HG03442 (cell line): ENCODE measurements around the gene FEM1A.
A peak's percentile ranks its signal among the peaks of the same experiment; 100 is the strongest.
"Not testable (repeated sequence)": the region's sequence is repeated elsewhere in the genome, so short reads cannot be mapped to it uniquely, and the experiment has no call there.

ENCODE experiments used
- ATAC-seq: cut with Tn5 transposase; IDR thresholded peaks from one replicate; pipeline ENCODE4 v1.9.1; 2021; ENCODE audit warnings: mild to moderate bottlenecking, moderate library complexity; ENCODE audit not compliant: unreplicated experiment

FEM1A gene

DNA sequence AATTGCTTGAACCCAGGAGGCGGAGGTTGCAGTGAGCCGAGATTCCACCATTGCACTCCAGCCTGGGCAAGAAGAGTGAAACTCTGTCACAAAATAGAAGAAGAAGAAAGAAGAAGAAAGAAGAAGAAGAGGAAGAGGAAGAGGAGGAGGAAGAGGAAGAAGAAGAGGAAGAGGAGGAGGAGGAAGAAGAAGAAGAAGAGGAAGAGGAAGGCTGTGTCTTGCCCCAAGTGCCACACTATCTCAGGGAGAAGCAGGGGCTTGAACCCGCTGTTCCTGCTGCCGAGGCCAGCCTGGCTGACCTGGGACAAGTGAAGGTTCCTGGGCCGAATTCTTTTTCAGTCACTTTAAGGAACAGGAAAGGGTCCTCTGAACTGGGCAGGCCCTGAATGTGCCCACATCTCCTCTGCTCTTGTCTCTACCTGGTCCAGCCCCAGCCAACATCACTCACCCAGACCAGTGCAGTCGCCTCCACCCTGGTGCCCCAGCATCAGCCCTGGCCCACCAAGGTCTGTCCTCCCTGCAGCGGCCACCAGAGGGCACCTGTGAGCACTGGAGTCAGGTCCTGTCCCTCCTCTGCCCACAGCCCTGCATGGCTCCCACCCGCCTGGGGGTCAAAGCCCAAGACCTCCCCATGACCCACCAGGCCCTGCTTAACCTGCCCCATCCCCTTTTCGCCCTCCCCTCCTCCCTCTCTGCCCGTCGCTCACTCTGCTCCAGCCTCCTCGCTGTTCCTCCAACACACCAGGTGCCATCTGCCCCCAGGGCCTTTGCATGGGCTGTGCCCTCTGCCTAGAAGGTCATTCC, 20.0 kb downstream of the FEM1A start:
- no peak for ATAC-seq

DNA sequence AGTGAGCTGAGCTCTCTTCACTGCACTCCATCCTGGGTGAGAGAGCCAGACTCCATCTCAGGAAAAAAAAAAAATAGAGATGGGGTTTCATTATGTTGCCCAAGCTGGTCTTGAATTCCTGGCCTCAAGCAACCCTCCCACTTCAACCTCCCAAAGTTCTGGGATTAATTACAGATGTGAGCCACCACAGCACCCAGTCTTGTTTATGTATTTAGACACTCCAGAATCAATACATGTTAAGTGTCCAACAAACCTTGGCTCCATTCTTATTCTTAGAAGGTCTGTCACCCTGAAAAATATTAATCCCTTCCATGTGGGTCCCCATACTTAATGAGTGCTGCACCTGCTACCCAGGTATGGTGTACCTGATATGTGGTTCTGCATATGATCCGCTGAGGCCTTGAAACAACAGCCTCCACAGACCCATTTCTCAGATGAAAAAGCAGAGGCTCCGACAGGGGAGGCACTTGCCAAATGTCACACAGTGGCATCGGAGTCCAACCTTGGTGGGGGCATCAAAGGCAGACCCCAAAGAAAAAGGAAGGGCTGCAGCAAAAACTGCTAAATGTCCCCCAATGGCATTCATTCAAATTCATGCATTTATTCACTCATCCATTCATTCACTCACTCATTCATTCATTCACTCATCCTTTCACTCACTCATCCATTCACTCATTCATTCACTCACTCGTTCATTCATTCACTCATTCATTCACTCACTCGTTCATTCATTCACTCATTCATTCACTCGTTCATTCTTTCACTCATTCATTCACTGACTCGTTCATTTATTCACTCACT, 23.3 kb downstream of the FEM1A start:
- no peak for ATAC-seq

DNA sequence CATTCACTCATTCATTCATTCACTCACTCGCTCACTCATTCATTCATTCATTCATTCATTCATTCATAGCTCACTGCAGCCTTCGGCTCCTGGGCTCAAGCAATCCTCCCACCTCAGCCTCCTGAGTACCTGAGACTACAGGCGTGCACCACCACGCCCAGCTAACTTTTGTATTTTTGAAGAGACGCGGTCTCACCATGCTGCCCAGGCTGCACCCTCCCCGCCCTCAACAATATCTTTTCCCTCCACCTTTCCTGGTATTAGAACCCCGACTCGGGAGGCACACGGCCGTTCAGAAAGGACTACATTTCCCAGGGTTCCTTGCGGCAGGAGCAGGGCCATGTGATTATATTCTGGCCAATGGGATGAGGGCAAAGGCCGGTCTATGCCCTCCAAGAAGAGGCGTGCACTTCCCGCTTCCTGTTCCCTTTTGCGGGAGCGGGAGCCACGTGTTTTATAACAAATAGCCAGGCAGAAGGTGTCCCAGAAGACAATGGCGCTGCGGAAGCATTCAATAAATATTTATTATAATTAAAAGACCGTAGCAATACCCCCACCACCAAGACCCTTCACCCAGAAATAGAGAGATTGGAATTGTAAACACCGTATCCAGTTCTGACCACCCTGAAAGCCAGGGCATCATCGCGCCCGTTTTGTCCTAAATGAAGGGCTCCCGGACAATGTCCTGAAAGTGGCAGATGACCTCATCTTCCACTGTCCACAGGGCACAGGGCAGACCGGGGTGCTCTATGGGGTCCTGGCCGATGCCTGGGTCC, 24.1 kb downstream of the FEM1A start:
- ATAC-seq, result peak; percentile 50

DNA sequence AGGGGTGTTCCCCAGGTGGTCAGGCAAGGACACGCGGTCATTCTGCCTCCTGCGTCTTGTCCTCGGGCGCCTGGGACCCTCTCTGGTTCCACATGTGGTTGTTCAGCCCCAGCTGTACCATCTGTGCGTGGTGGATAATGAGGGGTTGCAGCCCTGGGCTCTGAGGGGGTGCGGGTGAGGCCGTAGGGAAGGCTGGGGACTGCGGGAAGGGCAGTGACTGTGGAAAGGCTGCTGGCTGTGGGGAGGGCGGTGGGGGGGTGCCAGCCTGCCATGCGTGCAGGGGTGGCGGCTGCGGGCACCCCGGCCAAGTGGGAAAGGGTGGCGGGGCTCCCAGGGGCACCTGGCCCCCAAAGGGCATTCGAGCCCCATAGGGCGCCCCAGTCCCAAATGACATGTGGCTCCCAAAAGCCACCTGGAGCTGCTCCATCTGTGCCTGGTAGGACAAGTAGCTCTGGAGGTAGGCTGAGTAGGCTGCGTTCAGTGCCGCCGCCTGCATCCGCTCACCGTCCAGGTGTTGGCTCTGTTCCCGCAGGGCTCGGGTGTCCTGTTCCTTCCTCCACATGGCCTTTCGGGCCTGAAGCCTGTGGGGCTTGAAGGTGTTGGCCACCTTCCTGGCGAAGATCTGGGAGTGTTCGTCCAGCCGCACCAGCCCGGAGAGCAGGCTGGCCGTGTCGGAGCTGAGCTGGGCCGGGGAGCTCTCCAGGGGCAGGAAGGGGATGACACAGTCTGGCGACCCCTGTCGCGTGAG, 24.8 kb downstream of the FEM1A start:
- ATAC-seq, result no peak

DNA sequence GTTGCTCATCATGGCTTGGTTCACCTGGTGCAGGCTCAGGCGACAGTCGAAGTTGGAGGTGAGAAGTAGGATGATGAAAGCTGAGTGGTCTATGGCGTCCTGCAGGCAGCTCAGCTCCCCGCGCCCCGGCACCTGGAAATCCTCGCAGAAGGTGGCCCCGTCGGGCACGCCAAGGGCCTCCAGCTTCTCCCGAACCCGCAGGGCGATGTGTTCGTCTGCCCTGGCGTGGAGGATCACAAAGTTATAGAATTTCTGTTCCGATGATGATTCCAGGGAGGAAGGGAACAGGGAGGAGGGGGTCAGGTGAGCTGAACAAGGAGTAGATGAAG, 25.4 kb downstream of the FEM1A start:
- no peak for ATAC-seq

DNA sequence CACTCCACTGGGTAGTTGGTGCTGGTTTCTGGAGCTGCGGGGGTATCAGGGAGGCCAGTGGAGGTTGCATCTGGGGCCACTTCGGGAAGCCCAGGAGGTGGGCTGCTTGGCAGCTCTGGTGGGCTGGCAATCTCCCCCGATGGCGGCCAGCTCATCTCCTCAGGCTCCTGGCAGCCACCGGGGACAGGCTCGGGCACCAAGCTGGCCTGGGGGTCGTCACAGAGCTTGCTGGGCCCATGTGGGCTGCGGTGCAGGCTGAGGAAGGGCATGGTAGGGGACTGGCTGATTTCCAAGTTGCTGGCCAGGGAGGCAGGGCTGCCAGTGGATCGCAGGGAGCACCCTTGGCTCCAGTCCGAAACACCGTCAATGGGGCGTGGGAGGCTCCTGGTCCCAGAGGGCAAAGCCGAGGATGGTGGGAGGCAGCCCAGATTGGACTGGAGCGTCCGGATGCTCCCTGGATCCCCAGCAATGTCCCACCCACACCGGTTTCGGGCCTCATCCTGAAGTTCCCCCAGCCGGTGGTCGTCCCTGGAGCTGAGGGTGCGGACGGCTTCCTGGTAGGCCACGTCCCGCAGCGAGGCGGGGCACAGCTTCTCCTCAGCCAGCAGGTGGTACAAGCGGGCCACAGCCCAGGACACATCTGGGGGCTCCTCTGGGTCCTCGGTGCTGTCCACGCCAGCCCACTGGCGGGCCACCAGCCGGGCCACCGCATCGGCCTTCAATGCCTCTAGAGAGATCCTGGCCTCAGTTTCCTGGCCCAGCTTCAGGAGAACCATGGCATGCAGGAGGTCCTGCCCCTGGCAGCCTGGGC, 26.1 kb downstream of the FEM1A start:
- no peak for ATAC-seq

DNA sequence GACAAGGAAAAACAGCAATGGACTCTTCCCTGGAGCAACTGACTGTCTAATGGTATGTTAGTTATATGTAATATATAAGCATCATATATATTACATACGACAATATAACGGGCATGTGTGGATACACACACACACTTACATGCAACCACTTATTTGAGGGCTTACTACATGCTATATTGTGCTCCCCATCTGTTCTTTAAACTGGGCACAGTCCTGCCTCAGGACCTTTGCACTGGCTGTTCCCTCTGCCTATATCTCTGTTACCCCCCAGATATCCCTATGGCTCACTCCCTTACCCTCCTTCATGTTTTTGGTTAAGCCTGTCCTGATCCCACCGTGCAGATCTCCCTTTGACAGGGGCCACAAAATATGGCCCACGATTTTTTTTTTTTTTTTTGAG, 29.7 kb downstream of the FEM1A start:
- ATAC-seq, result no peak

DNA sequence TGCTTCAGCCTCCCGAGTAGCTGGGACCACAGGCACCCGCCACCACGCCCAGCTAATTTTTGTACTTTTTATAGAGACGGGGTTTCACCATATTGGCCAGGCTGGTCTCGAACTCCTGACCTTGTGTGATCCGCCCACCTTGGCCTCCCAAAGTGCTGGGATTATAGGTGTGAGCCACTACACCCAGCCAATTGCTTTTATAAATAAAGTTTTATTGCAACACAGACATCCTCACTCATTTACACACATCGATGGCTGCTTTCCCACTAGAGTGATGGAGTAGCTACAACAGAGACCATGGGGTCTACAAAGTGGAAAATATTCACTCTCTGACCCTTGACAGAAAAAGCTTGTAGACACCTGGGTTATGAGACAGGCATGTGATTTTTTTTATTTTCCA, 30.8 kb downstream of the FEM1A start:
- ATAC-seq, result not testable (repeated sequence)

DNA sequence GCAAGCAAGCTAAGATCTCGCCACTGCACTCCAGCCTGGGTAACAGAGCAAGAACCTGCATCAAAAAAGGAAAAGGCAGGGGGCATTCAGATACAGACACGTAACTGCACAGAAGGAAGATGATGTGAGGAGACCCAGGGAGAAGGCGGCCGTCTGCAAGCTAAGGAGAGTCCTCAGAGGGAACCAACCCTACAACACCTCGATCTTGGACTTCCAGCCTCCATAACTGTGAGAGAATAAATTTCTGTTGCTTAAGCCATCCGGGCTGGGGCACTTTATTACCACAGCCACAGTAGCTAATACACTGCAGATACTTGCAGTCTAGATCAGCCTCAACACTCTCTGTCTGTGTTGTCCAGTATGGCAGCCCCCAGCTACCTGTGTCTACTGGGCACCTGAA, 32.0 kb downstream of the FEM1A start:
- ATAC-seq, result no peak

DNA sequence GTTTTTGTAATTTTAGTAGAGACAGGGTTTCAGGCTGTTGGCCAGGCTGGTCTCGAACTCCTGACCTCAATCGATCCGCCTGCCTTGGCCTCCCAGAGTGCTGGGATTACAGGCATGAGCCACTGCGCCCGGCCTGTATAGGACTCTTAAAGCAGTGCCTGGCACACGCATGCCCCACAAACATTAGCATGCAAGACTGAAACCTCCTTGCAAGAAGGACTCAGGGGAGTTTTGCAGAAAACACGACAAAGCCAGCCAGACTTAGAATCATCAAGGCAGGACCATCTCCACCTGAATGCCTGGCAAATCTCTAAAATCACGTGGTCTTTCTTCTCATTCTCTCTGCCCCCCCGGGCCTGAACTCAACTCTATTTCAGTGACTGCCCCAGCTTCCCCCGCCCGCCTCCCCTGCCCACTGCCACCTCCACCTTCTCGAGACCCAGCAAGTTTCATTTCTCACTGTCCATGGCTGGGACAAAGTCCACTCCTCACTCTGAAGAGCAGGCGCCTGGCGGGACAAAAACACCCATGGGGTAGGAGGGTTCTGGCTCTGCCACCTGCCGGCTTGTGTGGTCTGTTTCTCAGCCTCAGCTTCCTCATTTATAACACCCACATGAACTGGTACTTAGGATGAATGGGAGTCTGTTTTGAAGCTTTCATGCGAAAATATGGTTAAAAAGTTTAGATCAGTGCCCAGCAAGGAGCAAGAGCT, 37.6 kb downstream of the FEM1A start:
- no peak for ATAC-seq

DNA sequence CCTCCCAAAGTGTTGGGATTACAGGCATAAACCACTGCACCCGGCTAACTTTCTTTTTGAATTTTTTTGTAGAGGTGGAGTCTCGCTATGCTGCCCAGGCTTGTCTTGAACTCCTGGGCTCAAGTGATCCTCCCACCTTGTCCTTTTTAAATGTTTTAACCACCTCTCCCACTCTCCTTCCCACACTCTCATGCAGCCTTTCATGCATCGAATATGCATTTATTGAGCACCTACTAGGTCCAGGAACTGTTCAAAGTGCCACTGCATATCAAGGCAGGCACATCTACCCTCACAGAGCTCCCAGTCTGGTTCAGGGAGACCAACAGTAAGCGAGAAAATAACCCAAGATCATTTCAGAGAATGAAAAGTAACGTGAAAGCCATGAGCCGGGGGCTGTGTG, 38.8 kb downstream of the FEM1A start:
- no peak for ATAC-seq

DNA sequence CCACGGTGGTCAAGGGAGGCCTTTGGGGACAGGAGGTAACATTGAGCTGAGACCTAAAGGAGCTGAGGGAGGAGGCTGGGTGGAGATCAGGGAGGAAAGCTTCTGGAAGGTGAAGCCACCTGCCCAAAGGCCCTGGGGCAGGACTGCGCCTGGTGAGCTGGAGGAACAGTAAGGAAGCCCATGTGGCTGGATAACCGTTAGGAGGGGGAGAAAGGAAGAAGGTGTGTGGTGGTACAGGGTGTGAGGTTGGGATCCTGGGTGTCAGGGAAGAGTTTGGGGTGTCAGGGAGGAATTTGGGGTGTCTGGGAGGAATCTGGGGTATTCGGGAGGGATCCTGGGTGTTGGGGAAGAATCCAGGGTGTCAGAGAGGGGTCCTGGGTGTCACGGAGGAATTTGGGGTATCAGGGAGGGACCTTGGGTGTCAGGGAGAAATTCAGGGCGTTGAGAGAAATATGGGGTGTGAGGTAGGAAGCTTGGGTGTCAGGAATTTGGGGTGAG, 39.3 kb downstream of the FEM1A start:
- ATAC-seq, result no peak

DNA sequence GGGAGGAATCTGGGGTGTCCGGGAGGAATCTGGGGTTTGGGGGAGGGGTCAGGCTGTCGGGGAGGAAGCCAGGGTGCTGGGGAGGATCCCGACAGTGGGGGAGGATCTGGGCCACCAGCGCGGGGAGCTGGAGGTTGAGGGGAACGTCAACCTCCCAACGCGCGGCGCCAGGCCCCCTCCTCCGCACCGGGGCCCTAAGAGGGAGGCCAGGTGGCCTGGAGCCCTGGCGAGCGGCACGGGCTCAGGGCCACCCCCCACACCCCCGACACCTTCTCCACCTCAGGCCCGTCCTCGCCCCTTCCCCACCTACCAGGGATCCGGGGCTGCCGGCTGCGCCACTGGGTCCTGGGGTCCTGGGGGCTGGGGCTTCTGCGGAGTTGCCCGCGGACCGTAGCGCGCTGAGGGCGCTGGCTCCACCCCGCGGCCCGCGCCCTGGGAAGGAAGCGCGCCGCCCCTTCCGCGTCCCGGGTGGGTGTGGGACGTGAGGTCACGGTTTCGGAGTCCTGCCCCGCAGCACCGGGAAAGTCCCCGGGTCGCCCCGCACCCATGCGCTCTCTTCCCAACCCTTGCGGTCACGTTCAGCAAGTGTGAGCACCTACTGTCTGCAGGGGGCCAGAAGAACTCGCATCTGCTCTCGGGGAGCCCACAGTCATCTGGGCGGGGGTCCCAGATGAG, 39.9 kb downstream of the FEM1A start, which contains the start of gene TICAM1:
Gene TICAM1 (minus strand): TSS at position 409 of the 675 bp plus-strand sequence. CDS start 13,335 bp downstream, outside the sequence.
- peak; percentile 72 for ATAC-seq

DNA sequence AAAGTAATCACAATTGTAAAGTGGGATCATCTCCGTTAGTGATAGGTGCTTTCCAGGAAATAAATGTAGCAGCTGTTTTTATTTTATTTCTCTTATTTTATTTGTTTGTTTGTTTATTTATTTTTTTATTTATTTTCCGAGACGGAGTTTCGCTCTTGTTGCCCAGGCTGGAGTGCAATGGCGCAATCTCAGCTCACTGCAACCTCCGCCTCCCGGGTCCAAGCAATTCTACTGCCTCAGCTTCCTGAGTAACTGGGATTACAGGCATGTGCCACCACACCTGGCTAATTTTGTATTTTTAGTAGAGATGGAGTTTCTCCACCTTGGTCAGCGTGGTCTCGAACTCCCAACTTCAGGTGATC, 40.4 kb downstream of the FEM1A start:
- not testable (repeated sequence) for ATAC-seq

DNA sequence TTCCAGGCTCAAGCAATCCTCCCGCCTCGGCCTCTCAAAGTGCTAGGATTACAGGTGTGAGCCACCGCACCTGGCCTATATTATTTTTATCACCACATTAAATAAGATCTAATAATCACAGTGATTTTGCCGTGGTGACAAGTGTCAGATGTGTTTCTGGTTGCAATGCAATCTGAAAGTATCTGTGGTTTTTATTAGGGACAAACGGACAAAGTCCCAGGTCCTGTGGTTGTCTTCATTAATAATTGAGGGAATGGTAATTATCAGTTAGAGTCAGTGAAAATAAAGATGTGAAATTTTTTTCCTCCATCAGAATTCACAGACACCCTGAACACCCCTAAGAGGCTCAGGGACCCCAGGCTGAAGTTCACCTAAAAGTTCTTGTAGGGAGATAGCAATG, 41.2 kb downstream of the FEM1A start:
- ATAC-seq, result no peak

DNA sequence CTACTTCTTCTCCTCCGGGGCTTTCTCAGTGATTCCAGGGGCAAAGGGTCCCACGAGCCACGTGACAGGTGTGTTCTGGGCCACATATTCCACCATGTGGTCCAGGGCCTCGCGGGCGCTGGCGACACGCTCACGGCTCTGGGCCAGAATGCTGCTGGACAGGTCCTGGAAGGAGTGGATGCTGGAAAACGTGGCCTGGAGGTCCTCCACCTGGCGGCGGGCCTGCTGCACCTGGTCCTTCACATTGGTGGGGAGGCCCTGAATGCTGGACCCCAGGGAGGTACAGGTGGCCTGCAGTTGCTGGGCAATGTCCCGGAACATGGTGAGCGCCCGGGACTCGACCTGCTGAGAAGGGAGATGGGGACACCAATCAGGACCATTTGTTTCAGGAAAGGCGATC, 47.7 kb downstream of the FEM1A start:
- no peak for ATAC-seq

DNA sequence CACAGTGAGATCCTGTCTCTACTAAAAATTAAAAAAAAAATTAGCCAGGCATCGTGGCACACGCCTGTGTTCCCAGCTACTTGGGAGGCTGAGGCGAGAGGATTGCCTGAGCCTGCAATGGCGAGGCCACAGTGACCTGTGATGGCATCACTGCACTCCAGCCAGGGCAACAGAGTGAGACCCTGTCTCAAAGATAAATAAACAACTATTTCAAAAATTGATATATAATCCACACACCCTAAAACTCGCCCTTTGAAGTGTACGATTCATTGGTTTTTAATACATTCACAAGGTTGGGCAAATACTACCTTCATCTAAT, 52.1 kb downstream of the FEM1A start:
- no peak for ATAC-seq

DNA sequence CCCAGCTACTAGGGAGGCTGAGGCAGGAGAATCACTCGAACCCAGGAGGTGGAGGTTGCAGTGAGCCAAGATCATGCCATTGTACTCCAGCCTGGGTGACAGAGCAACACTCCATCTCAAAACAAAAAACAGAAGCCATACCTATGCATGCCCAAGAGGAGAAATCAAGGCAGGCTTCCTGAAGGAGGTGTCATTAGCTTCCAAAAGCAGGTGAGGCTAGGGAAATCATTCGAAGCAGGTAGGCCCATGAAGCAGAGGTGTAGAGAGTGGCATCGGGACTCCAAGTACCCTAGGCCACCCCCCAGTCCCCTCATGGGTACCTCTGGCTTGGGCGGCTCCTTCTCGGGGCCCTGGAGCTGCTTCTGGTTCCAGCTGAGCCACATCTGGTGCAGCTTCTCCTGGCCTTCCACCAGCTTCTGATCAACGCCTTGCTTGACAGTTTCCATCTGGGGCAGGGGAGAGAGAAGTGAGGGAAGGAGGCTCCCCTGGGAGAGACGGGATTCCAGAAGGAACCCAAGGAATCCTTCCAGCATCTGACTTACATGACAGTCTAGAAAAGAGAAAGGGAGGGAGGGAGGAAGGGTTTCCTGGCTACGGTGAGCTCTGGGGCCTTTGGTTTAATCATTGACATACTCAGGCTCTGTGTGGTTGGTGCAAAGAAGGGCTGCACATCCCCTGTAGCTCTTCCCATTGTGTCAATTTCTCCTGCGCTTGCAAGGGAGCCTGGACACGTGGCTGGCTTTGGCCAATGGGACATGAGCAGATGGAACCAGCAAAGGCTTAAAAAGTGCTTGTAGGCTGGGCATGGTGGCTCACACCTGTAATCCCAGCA, 53.0 kb downstream of the FEM1A start:
- ATAC-seq, result no peak
